ENCODE results near the gene ATP11C.

The ATP11C gene

DNA sequence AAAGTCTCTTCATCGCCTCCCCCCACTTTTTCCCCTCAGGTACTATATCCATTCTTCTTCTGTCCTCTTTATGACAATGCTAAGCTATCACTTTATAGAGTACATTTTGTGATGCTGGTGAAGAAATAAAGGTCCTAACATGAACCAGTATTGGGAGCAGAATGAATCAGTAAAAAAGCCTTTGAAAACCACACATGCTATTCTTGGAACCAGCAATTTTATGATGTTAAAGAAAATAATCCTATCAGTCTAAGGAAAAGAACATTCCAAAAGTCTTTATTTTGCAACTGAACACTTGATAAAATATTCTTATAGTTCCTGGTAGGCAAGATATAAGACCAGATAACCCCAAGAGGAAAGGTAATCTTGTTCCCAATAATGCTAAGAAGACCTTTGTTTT is 117.1 kb downstream of the ATP11C start:
- H3K4me3 ChIP-seq (replicated peaks; ENCODE audit: insufficient read depth, low read length), result no peak overlapping the region
- DNase-seq (ENCODE audit: low read depth in 1 of 2, low spot score in 1 of 2), result no peak
- TF ChIP-seq SPI1 (IDR thresholded peaks at IDR 0.05; ENCODE audit: borderline replicate concordance, low read depth) (no peak), POLR2AphosphoS5 (IDR thresholded peaks at IDR 0.05; ENCODE audit: low read depth) (no peak), GABPA (IDR thresholded peaks at IDR 0.05; ENCODE audit: low read depth) (no peak)
- TF ChIP-seq, protein P1, sequence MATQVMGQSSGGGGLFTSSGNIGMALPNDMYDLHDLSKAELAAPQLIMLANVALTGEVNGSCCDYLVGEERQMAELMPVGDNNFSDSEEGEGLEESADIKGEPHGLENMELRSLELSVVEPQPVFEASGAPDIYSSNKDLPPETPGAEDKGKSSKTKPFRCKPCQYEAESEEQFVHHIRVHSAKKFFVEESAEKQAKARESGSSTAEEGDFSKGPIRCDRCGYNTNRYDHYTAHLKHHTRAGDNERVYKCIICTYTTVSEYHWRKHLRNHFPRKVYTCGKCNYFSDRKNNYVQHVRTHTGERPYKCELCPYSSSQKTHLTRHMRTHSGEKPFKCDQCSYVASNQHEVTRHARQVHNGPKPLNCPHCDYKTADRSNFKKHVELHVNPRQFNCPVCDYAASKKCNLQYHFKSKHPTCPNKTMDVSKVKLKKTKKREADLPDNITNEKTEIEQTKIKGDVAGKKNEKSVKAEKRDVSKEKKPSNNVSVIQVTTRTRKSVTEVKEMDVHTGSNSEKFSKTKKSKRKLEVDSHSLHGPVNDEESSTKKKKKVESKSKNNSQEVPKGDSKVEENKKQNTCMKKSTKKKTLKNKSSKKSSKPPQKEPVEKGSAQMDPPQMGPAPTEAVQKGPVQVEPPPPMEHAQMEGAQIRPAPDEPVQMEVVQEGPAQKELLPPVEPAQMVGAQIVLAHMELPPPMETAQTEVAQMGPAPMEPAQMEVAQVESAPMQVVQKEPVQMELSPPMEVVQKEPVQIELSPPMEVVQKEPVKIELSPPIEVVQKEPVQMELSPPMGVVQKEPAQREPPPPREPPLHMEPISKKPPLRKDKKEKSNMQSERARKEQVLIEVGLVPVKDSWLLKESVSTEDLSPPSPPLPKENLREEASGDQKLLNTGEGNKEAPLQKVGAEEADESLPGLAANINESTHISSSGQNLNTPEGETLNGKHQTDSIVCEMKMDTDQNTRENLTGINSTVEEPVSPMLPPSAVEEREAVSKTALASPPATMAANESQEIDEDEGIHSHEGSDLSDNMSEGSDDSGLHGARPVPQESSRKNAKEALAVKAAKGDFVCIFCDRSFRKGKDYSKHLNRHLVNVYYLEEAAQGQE (IDR thresholded peaks at IDR 0.05; ENCODE audit: insufficient replicate concordance, low read depth), result no peak
- TF ChIP-seq, protein P2, sequence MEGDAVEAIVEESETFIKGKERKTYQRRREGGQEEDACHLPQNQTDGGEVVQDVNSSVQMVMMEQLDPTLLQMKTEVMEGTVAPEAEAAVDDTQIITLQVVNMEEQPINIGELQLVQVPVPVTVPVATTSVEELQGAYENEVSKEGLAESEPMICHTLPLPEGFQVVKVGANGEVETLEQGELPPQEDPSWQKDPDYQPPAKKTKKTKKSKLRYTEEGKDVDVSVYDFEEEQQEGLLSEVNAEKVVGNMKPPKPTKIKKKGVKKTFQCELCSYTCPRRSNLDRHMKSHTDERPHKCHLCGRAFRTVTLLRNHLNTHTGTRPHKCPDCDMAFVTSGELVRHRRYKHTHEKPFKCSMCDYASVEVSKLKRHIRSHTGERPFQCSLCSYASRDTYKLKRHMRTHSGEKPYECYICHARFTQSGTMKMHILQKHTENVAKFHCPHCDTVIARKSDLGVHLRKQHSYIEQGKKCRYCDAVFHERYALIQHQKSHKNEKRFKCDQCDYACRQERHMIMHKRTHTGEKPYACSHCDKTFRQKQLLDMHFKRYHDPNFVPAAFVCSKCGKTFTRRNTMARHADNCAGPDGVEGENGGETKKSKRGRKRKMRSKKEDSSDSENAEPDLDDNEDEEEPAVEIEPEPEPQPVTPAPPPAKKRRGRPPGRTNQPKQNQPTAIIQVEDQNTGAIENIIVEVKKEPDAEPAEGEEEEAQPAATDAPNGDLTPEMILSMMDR (IDR thresholded peaks at IDR 0.05; ENCODE audit: insufficient read depth, low read length), result no peak
- no peak overlapping the region for H3K27ac ChIP-seq (replicated peaks)
- no peaks in the 10 kb centered on the region for H3K27me3 ChIP-seq (ENCODE audit: insufficient read depth, poor library complexity, severe bottlenecking)

DNA sequence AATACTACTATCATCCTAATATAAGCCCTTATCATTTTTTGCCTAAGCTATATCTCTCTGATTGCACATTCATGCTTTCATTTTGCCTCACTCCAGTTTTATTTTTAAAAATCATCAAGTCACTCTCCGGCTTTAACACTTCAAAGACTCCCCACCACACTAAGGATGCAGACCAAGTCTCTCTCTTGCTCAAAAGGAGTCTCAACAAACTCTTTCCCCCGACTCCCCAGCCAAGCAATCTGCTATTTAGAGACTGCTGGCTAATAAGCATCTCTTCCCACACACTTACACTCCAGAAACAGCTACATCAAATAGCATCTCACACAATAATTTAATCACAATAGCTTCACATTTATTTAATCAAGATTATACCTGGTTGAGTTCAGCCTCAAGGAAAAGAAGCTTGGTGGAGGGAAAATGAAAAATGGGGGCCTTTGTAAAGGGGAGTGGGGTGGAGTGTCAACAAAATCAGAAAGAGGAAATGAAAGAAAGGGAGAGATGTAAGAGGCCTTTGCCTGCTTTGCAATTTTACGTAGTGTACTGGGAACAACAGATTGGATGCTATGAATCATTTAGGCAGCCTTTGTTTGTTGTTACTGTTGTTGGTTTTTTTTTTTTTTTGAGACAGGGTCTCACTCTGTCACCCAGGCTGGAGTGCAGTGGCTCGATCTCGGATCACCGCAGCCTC is 120.8 kb downstream of the ATP11C start:
- Histone ChIP-seq H3K27ac (replicated peaks) (no peak overlapping the region), H3K4me3 (replicated peaks; ENCODE audit: insufficient read depth, low read length) (no peak overlapping the region), H3K27me3 (ENCODE audit: insufficient read depth, poor library complexity, severe bottlenecking) (no peaks in the 10 kb centered on the region)
- no peak for DNase-seq (ENCODE audit: low read depth in 1 of 2, low spot score in 1 of 2)
- no peak for TF ChIP-seq GABPA (IDR thresholded peaks at IDR 0.05; ENCODE audit: low read depth)
- TF ChIP-seq SPI1 (IDR thresholded peaks at IDR 0.05; ENCODE audit: borderline replicate concordance, low read depth), result no peak
- no peak for TF ChIP-seq POLR2AphosphoS5 (IDR thresholded peaks at IDR 0.05; ENCODE audit: low read depth)

DNA sequence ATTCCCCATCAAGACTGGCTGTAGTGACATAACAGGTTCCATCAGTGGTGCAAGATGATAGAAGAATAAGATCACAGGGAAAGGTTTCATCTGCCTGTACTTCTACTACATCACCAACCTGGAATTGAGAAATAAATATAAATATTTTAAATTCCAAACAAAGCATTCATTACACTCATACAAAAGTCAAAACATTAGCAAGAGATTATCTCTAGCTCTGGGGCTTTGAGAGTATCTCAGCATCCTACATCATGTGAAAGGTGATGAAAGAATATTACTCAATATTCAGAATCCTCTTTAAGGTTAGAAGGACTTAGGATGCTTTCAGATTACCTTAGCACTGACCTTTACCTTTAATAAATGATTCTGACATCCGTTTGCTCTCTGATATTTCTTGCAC is 128.4 kb downstream of the ATP11C start:
- no peak for DNase-seq (ENCODE audit: low read depth in 1 of 2, low spot score in 1 of 2)
- no peak for TF ChIP-seq SPI1 (IDR thresholded peaks at IDR 0.05; ENCODE audit: borderline replicate concordance, low read depth)
- TF ChIP-seq, protein P1 (IDR thresholded peaks at IDR 0.05; ENCODE audit: insufficient replicate concordance, low read depth), result no peak
- no peak for TF ChIP-seq POLR2AphosphoS5 (IDR thresholded peaks at IDR 0.05; ENCODE audit: low read depth)
- TF ChIP-seq, protein P2 (IDR thresholded peaks at IDR 0.05; ENCODE audit: insufficient read depth, low read length), result no peak
- no peak for TF ChIP-seq GABPA (IDR thresholded peaks at IDR 0.05; ENCODE audit: low read depth)
- H3K27ac ChIP-seq (replicated peaks), result no peak overlapping the region
- H3K4me3 ChIP-seq (replicated peaks; ENCODE audit: insufficient read depth, low read length), result no peak overlapping the region
- no peaks in the 10 kb centered on the region for H3K27me3 ChIP-seq (ENCODE audit: insufficient read depth, poor library complexity, severe bottlenecking)

DNA sequence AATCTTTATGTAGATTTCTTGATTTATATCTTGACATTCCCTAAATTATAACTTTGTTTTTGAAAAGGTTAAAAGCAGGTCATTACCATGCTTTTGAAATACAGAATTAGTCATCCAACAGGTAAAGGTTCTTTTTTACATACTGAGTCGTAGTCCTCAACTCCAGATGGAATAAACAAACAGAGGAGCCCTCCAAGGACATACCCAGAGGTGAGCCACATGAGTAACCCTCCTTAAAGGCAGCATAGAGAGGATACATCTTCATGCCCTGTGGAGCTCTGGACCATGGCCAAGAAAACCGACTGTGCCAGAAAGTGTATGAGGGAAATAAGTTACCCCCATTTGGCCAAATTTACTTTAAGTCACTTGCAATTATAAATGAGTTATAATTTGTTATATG is 129.6 kb downstream of the ATP11C start:
- no peak for DNase-seq (ENCODE audit: low read depth in 1 of 2, low spot score in 1 of 2)
- TF ChIP-seq, protein P2 (IDR thresholded peaks at IDR 0.05; ENCODE audit: insufficient read depth, low read length), result no peak
- TF ChIP-seq, protein P1 (IDR thresholded peaks at IDR 0.05; ENCODE audit: insufficient replicate concordance, low read depth), result no peak
- TF ChIP-seq POLR2AphosphoS5 (IDR thresholded peaks at IDR 0.05; ENCODE audit: low read depth), result no peak
- no peak for TF ChIP-seq GABPA (IDR thresholded peaks at IDR 0.05; ENCODE audit: low read depth)
- no peak for TF ChIP-seq SPI1 (IDR thresholded peaks at IDR 0.05; ENCODE audit: borderline replicate concordance, low read depth)
- no peaks in the 10 kb centered on the region for H3K27me3 ChIP-seq (ENCODE audit: insufficient read depth, poor library complexity, severe bottlenecking)
- no peak overlapping the region for H3K4me3 ChIP-seq (replicated peaks; ENCODE audit: insufficient read depth, low read length)
- H3K27ac ChIP-seq (replicated peaks), result no peak overlapping the region

Data from HL-60 (cell line).